ENCODE results near the gene ASGR2. TPM values are rescaled to one million over a fixed set of nuclear protein-coding genes. Genes with fewer than 3 reads are reported as not detected.

ASGR2 gene
- total RNA-seq, 1 donor from 2014 or later = not detected

DNA sequence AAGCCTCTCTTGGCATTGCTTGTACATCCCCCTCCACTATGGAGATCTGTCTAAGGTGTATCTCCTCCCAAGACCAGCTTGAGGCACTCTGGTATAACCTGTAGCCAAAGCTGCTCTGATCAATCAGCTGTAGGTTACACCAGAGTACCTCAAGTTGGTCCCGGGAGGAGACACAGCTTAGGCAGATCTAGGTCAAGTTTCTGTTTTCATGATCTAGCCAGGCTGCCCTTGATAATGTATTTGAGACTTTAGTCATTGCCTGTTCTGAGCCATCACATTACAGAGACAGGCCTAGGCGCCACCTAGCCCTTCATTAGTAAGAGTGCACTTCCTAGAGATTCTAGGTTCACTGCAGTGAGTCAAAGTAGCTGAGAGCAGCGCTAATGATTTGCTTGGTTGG, 33.1 kb upstream of the ASGR2 start:
- peak overlapping the region; percentile 57 for H3K27ac Mint-ChIP-seq
- Histone ChIP-seq H2AFZ (replicated peaks) (no peak overlapping the region), H3F3A (ENCODE audit: low read depth) (peaks cover 6% of the 10 kb centered on the region), H4K20me1 (ENCODE audit: low read depth) (no peaks in the 10 kb centered on the region), H3K9me3 (ENCODE audit: low read depth) (no peaks in the 10 kb centered on the region), H3K9ac (no peak overlapping the region), H3K27ac (no peak overlapping the region), H3K36me3 (no peaks in the 10 kb centered on the region), H3K4me3 (no peak overlapping the region), H3K79me2 (ENCODE audit: low read depth) (no peaks in the 10 kb centered on the region), H3K4me1 (peaks cover 5% of the 10 kb centered on the region), H3K4me2 (no peak overlapping the region), H3K27me3 (no peaks in the 10 kb centered on the region)
- no peak for TF ChIP-seq EZH2phosphoT487 (IDR thresholded peaks at IDR 0.05)
- TF ChIP-seq EZH2 (IDR thresholded peaks at IDR 0.05) = no peak
- TF ChIP-seq, protein P1, sequence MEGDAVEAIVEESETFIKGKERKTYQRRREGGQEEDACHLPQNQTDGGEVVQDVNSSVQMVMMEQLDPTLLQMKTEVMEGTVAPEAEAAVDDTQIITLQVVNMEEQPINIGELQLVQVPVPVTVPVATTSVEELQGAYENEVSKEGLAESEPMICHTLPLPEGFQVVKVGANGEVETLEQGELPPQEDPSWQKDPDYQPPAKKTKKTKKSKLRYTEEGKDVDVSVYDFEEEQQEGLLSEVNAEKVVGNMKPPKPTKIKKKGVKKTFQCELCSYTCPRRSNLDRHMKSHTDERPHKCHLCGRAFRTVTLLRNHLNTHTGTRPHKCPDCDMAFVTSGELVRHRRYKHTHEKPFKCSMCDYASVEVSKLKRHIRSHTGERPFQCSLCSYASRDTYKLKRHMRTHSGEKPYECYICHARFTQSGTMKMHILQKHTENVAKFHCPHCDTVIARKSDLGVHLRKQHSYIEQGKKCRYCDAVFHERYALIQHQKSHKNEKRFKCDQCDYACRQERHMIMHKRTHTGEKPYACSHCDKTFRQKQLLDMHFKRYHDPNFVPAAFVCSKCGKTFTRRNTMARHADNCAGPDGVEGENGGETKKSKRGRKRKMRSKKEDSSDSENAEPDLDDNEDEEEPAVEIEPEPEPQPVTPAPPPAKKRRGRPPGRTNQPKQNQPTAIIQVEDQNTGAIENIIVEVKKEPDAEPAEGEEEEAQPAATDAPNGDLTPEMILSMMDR (IDR thresholded peaks at IDR 0.05) = no peak
- peaks cover 2% of the 10 kb centered on the region for H3K9me3 Mint-ChIP-seq
- DNase-seq (ENCODE audit: low spot score) = no peak
- no peak overlapping the region for H3K4me3 Mint-ChIP-seq
- peaks cover 9% of the 10 kb centered on the region for H3K27me3 Mint-ChIP-seq (ENCODE audit: insufficient read depth, low read depth)
- peaks cover 31% of the 10 kb centered on the region for H3K4me1 Mint-ChIP-seq
- no peaks in the 10 kb centered on the region for H3K36me3 Mint-ChIP-seq

DNA sequence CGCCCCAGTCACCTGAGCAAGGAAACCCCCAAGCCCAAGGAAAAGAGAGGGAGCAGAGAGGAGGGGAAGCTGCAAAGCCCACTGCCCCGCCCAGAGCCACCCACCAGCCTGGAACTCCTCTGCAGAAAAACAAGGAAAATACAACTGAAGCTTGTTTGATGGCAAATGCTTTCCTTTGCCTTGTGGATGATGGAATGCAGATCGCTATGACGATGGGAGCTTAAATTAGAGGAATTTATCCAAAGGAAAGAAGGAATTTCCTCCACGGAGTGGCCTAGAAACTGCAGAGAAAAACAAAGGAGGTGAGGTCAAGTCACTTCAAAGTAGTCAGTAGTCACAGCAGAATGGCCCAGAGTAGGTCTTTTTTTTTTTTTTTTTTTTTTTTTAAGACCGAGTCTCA, 31.5 kb upstream of the ASGR2 start:
- Mint-ChIP-seq H3K9me3 (peaks cover 2% of the 10 kb centered on the region), H3K4me3 (peak overlapping the region; percentile 25), H3K27ac (peak overlapping the region; percentile 96), H3K36me3 (no peaks in the 10 kb centered on the region), H3K4me1 (peaks cover 40% of the 10 kb centered on the region), H3K27me3 (ENCODE audit: insufficient read depth, low read depth) (peaks cover 14% of the 10 kb centered on the region)
- no peaks in the 10 kb centered on the region for H3K79me2 ChIP-seq (ENCODE audit: low read depth)
- no peaks in the 10 kb centered on the region for H3K36me3 ChIP-seq
- no peaks in the 10 kb centered on the region for H3K27me3 ChIP-seq
- no peak overlapping the region for H3K4me3 ChIP-seq
- TF ChIP-seq EZH2phosphoT487 (IDR thresholded peaks at IDR 0.05) (no peak), EZH2 (IDR thresholded peaks at IDR 0.05) (no peak)
- TF ChIP-seq, protein P1 (IDR thresholded peaks at IDR 0.05) = no peak
- H3K27ac ChIP-seq = no peak overlapping the region
- peaks cover 5% of the 10 kb centered on the region for H3K4me1 ChIP-seq
- peak overlapping the region; percentile 34 for H3K4me2 ChIP-seq
- H4K20me1 ChIP-seq (ENCODE audit: low read depth) = no peaks in the 10 kb centered on the region
- no peaks in the 10 kb centered on the region for H3K9me3 ChIP-seq (ENCODE audit: low read depth)
- H3K9ac ChIP-seq = no peak overlapping the region
- no peak overlapping the region for H2AFZ ChIP-seq (replicated peaks)
- peaks cover 6% of the 10 kb centered on the region for H3F3A ChIP-seq (ENCODE audit: low read depth)
- DNase-seq (ENCODE audit: low spot score) = peak; percentile 64

DNA sequence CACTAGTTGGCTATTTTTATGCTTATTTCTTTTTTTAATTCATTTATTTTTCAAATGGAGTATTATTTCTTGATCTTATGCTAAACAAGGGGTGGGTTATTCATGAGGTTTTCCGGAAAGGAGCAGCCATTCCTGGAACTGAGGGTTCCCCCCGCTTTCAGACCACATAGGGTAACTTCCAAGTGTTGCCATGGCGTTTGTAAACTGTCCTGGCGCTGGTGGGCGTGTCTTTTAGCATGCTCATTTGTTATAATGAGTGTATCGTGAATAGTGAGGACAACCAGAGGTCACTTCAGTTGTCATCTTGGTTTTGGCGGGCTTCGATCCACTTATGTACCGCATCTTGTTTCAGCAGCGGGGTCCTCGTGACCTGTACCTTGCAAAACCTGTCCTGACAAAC, 29.6 kb upstream of the ASGR2 start:
- TF ChIP-seq, protein P1 (IDR thresholded peaks at IDR 0.05) = no peak
- TF ChIP-seq EZH2 (IDR thresholded peaks at IDR 0.05) (no peak), EZH2phosphoT487 (IDR thresholded peaks at IDR 0.05) (no peak)
- H3K27ac Mint-ChIP-seq = peak overlapping the region; percentile 90

More for the DNA sequence above, 29.6 kb upstream of the ASGR2 start:
- H3K4me1 ChIP-seq = peaks cover 5% of the 10 kb centered on the region
- H3K36me3 ChIP-seq = no peaks in the 10 kb centered on the region
- peaks cover 2% of the 10 kb centered on the region for H3K9me3 Mint-ChIP-seq
- H3K27me3 ChIP-seq = peaks cover under 1% of the 10 kb centered on the region
- no peak overlapping the region for H3K9ac ChIP-seq
- H3K27ac ChIP-seq = no peak overlapping the region
- peak overlapping the region; percentile 57 for H3K4me3 Mint-ChIP-seq
- no peaks in the 10 kb centered on the region for H3K36me3 Mint-ChIP-seq
- H3K4me2 ChIP-seq = no peak overlapping the region
- DNase-seq (ENCODE audit: low spot score) = no peak
- H3K27me3 Mint-ChIP-seq (ENCODE audit: insufficient read depth, low read depth) = peaks cover 17% of the 10 kb centered on the region
- no peaks in the 10 kb centered on the region for H3K9me3 ChIP-seq (ENCODE audit: low read depth)
- H3F3A ChIP-seq (ENCODE audit: low read depth) = peaks cover 6% of the 10 kb centered on the region
- peaks cover 50% of the 10 kb centered on the region for H3K4me1 Mint-ChIP-seq
- H2AFZ ChIP-seq (replicated peaks) = no peak overlapping the region
- H4K20me1 ChIP-seq (ENCODE audit: low read depth) = no peaks in the 10 kb centered on the region
- H3K79me2 ChIP-seq (ENCODE audit: low read depth) = no peaks in the 10 kb centered on the region
- no peak overlapping the region for H3K4me3 ChIP-seq

Measured in neural progenitor cell (in vitro differentiated cells).